Pancreas (tissue), 10 donors: ENCODE data around the gene SYCN. TPM values are rescaled to one million over a fixed set of nuclear protein-coding genes. Genes with fewer than 3 reads are reported as not detected.

Experiments
- ATAC-seq, 4 donors: fragments of 200-7000 bp; cut with Tn5 transposase; one replicate each; pipeline versions ENCODE4 v1.8.0 to v1.9.1; 2020; ENCODE audit warnings: mild to moderate bottlenecking in 4 of 4, moderate library complexity in 4 of 4
- DNase-seq, 6 donors: peaks; one replicate each; pipeline ENCODE4 v3.0.0-alpha.2; 2020
- FAIRE-seq: peaks from 2 replicates; lab custom pipeline; 2012; peaks lifted over from hg19 to GRCh38; lab: Jason Lieb, UNC
- H3K27ac ChIP-seq, 4 donors: fragments of 200-600 bp; sonication (generic); 1 replicate in 3 of 4; 2 replicates in 1 of 4; pipeline versions ENCODE4 v1.5.0 to v1.8.0; 2020
- H3K27me3 ChIP-seq, 4 donors: fragments of 200-600 bp; one replicate each; pipeline ENCODE4 v1.8.0; 2021
- H3K36me3 ChIP-seq, 3 donors: fragments of 200-600 bp; sonication (generic) in 1 of 3; one replicate each; pipeline versions ENCODE4 v1.5.0 to v1.8.0; 2020 to 2021
- H3K4me1 ChIP-seq, 3 donors: fragments of 200-600 bp; one replicate each; pipeline ENCODE4 v1.8.0; 2021
- H3K4me3 ChIP-seq, 4 donors: fragments of 200-600 bp; sonication (generic) in 2 of 4; one replicate each; pipeline versions ENCODE4 v1.5.0 to v1.8.0; 2020 to 2021
- H3K9me3 ChIP-seq, 4 donors: fragments of 200-600 bp; one replicate each; pipeline ENCODE4 v1.8.0; 2021
- WGBS, 2 donors: extraction: QIAGEN DNeasy Blood & Tissue Kit; methylation state at CpG; one replicate each; pipeline ENCODE4 v1.1.7; 2013; 5-methylcytosine and 5-hydroxymethylcytosine counted together
- intact Hi-C, 3 donors: fragments of 100-400 bp; cut with DNase I; formaldehyde crosslinking; loops; one replicate each; pipeline versions ENCODE4 v1.11.1 to v1.14.2; 2022
- polyA plus RNA-seq, 2 donors: library from polyadenylated mRNA; stranded (reverse); fragments of 200-250 nt; gene quantifications; one replicate each; pipeline ENCODE4 v1.2.3, GENCODE V29; 2013
- total RNA-seq, 6 donors: library from RNA; stranded (reverse); fragmentation: NEBNext Ultra II Directional in 4 of 6; extraction: Animal tissue kit (Norgen Biotek cat#: 25700) in 4 of 6; gene quantifications; one replicate each; pipeline versions ENCODE4 v1.2.1 to v1.2.4, GENCODE V29; 2021 to 2023
- TF ChIP-seq, protein P1 (sequence below), 4 donors: fragments of 200-600 bp; sonication (generic) in 3 of 4; IDR thresholded peaks; one replicate each; pipeline versions ENCODE4 v1.5.0 to v1.8.0; 2021; ENCODE audit warnings: antibody characterized with exemption in 4 of 4
- donor health status: healthy with polysubstance abuse.
- donor health status: DM: no; HTN: no; CAD: no; lungs with moderate emphysema.
- donor health status: DM: no; HTN: no; CAD: no.
- donor health status: control.
- donor health status: control.
- donor health status: Bipolar disorder and iron deficiency.
- donor health status: DM: yes; HTN: yes; CAD: no.
- donor health status: DM: no; HTN: no; CAD: no.
- donor health status: DM: no; HTN: no; CAD: no.
- donor health status: DM: yes; HTN: yes; CAD: no.

The SYCN gene
- total and polyA plus RNA-seq, 8 donors: 1,282 to 3,883 (median 2,379) TPM

- Histone ChIP-seq H3K36me3 (no peaks in the 10 kb centered on the region), H3K9me3 (no peaks in the 10 kb centered on the region), H3K27me3 (no peaks in the 10 kb centered on the region), H3K27ac (no peak overlapping the region), H3K4me3 (no peak overlapping the region), H3K4me1 (no peaks in the 10 kb centered on the region)
- intact Hi-C loops: loop anchor here in 2 of 3 donors (5.0 to 10.0 kb wide), 2 partner anchors 52 to 54 kb away; no protein-coding TSS in a partner anchor
- ATAC-seq (no peak), DNase-seq (no peak), FAIRE-seq (no peak)
- WGBS, 2 donors: 84 to 93% methylated on average over 8 of the region's 8 CpGs
- TF ChIP-seq, protein P1, sequence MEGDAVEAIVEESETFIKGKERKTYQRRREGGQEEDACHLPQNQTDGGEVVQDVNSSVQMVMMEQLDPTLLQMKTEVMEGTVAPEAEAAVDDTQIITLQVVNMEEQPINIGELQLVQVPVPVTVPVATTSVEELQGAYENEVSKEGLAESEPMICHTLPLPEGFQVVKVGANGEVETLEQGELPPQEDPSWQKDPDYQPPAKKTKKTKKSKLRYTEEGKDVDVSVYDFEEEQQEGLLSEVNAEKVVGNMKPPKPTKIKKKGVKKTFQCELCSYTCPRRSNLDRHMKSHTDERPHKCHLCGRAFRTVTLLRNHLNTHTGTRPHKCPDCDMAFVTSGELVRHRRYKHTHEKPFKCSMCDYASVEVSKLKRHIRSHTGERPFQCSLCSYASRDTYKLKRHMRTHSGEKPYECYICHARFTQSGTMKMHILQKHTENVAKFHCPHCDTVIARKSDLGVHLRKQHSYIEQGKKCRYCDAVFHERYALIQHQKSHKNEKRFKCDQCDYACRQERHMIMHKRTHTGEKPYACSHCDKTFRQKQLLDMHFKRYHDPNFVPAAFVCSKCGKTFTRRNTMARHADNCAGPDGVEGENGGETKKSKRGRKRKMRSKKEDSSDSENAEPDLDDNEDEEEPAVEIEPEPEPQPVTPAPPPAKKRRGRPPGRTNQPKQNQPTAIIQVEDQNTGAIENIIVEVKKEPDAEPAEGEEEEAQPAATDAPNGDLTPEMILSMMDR (IDR thresholded peaks at IDR 0.05): no peak
These were observed 17.7 kb downstream of the SYCN start for GRCh38 chr19:39186391-39186790.

GRCh38 chr19:39183104-39183503 is 21.0 kb downstream of the SYCN start:
- no peak for FAIRE-seq
- WGBS, 2 donors: 77 to 83% methylated on average over 8 of the region's 8 CpGs

DNA sequence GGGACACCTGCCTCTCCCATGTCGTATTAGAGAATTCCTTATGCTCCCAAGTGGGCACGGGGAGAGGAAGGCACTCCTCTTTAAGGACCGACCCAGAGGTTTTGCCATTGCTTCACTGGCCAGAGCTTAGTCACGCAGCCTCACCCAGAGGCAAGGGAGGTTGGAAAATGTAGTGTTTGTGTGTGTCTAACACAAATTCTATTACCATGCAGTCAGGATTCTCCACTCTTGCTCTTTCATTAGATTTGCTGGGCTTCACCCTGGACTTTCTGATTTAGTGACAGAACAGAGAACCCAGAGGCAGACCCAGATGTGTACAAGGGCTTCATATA is 21.9 kb downstream of the SYCN start:
- H3K27ac ChIP-seq: no peak overlapping the region
- intact Hi-C loops: loop anchor here in 1 of 3 donors (10.0 kb wide), 1 partner anchor 47 kb away; no protein-coding TSS in a partner anchor
- H3K4me1 ChIP-seq: no peaks in the 10 kb centered on the region
- no peaks in the 10 kb centered on the region for H3K27me3 ChIP-seq
- H3K36me3 ChIP-seq: peaks cover 0 to 5% (median 5%) of the 10 kb centered on the region in 3 donors
- DNase-seq (no peak), FAIRE-seq (no peak), ATAC-seq (no peak)
- WGBS, 2 donors: 83 to 85% methylated on average over 4 of the region's 4 CpGs
- H3K9me3 ChIP-seq: no peaks in the 10 kb centered on the region
- H3K4me3 ChIP-seq: no peak overlapping the region
- TF ChIP-seq, protein P1 (IDR thresholded peaks at IDR 0.05): no peak

More at GRCh38 chr19:39183104-39183503, 21.0 kb downstream of the SYCN start:
- Histone ChIP-seq H3K27me3 (no peaks in the 10 kb centered on the region), H3K27ac (no peak overlapping the region), H3K9me3 (no peaks in the 10 kb centered on the region), H3K36me3 (peaks cover 0 to 5% (median 3%) of the 10 kb centered on the region in 3 donors), H3K4me3 (no peak overlapping the region), H3K4me1 (no peaks in the 10 kb centered on the region)
- ATAC-seq (no peak), DNase-seq (no peak)
- TF ChIP-seq, protein P1 (IDR thresholded peaks at IDR 0.05): no peak
- intact Hi-C loops: loop anchor here in 1 of 3 donors (10.0 kb wide), 1 partner anchor 48 kb away; no protein-coding TSS in a partner anchor

- H3K36me3 ChIP-seq: peaks cover 0 to 7% (median 7%) of the 10 kb centered on the region in 3 donors
- 61 to 68% methylated on average over 21 of the region's 21 CpGs for WGBS, 2 donors
- no peaks in the 10 kb centered on the region for H3K4me1 ChIP-seq
- FAIRE-seq (no peak), DNase-seq (peak in 1 of 6 donors; percentile 56), ATAC-seq (peak in 2 of 4 donors; percentile 9 to 25)
- intact Hi-C loops: loop anchor here in 1 of 3 donors (10.0 kb wide), 1 partner anchor 47 kb away; no protein-coding TSS in a partner anchor
- H3K27ac ChIP-seq: no peak overlapping the region
- H3K27me3 ChIP-seq: no peaks in the 10 kb centered on the region
- TF ChIP-seq, protein P1 (IDR thresholded peaks at IDR 0.05): no peak
- H3K9me3 ChIP-seq: no peaks in the 10 kb centered on the region
- H3K4me3 ChIP-seq: no peak overlapping the region
These were observed 22.4 kb downstream of the SYCN start for GRCh38 chr19:39181500-39182173.

DNA sequence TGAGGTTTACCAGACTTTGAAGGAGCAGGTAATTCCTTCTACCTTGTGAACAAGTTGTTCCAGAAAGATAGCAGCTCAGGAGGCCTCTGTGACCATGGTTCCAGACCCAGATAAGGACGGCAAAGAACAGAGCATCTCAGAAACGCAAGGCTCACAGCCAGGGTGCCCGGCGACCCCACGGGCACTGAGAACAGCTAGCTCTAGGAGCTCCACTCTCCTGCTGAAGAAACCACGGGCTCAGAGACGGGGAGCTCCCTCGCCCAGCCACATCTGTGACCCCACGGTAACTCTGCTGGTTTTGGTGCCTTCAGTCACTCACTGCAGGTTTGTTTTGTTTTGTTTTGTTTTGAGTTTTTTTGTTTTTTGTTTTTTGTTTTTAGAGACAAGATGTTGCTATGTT is 23.3 kb downstream of the SYCN start:
- Histone ChIP-seq H3K4me3 (no peak overlapping the region), H3K4me1 (no peaks in the 10 kb centered on the region), H3K36me3 (peaks cover 0 to 16% (median 10%) of the 10 kb centered on the region in 3 donors), H3K27me3 (no peaks in the 10 kb centered on the region), H3K9me3 (no peaks in the 10 kb centered on the region), H3K27ac (no peak overlapping the region)
- TF ChIP-seq, protein P1 (IDR thresholded peaks at IDR 0.05): no peak
- DNase-seq: no peak
- FAIRE-seq: no peak
- intact Hi-C loops: loop anchor here in 1 of 3 donors (10.0 kb wide), 1 partner anchor 46 kb away; no protein-coding TSS in a partner anchor
- WGBS, 2 donors: 76 to 77% methylated on average over 9 of the region's 9 CpGs
- no peak for ATAC-seq
